ENCODE data around the gene POPDC2.

DNA sequence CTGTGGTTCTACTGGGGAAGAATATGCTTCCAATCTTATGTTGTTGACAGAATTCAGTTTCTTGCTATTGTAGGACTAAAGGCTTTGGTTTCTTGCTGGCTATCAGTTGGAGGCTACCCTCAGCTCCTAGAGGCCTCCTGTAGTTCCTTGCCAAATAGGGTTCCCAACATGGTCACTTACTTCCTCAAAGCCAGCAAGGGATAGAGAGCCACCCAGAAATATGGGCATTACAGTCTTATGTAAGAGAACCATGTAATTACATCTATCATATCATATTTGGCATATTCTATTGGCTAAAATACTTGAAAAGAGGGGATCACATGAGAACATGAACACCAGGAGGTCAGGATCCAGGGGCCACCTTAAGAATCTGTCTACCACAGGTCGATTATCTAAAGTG lies 23.0 kb upstream of the POPDC2 start:
- TF ChIP-seq, protein P1, sequence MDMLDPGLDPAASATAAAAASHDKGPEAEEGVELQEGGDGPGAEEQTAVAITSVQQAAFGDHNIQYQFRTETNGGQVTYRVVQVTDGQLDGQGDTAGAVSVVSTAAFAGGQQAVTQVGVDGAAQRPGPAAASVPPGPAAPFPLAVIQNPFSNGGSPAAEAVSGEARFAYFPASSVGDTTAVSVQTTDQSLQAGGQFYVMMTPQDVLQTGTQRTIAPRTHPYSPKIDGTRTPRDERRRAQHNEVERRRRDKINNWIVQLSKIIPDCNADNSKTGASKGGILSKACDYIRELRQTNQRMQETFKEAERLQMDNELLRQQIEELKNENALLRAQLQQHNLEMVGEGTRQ (IDR thresholded peaks at IDR 0.05; ENCODE audit: borderline replicate concordance, low read depth, low read length), result no peak
- TF ChIP-seq TAF1 (IDR thresholded peaks at IDR 0.05; ENCODE audit: borderline replicate concordance, low read depth, low read length), result no peak
- TF ChIP-seq JUND (IDR thresholded peaks at IDR 0.05), result no peak
- no peak for TF ChIP-seq RAD21 (IDR thresholded peaks at IDR 0.05; ENCODE audit: low read length)
- TF ChIP-seq TCF12 (IDR thresholded peaks at IDR 0.05), result no peak
- TF ChIP-seq, protein P2, sequence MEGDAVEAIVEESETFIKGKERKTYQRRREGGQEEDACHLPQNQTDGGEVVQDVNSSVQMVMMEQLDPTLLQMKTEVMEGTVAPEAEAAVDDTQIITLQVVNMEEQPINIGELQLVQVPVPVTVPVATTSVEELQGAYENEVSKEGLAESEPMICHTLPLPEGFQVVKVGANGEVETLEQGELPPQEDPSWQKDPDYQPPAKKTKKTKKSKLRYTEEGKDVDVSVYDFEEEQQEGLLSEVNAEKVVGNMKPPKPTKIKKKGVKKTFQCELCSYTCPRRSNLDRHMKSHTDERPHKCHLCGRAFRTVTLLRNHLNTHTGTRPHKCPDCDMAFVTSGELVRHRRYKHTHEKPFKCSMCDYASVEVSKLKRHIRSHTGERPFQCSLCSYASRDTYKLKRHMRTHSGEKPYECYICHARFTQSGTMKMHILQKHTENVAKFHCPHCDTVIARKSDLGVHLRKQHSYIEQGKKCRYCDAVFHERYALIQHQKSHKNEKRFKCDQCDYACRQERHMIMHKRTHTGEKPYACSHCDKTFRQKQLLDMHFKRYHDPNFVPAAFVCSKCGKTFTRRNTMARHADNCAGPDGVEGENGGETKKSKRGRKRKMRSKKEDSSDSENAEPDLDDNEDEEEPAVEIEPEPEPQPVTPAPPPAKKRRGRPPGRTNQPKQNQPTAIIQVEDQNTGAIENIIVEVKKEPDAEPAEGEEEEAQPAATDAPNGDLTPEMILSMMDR (IDR thresholded peaks at IDR 0.05), result no peak
- no peak for TF ChIP-seq FOXJ3 (CRISPR knock-in tag; IDR thresholded peaks at IDR 0.05)
- no peak for TF ChIP-seq SMC3 (IDR thresholded peaks at IDR 0.05; ENCODE audit: low read depth, low read length)
- TF ChIP-seq, protein P3, sequence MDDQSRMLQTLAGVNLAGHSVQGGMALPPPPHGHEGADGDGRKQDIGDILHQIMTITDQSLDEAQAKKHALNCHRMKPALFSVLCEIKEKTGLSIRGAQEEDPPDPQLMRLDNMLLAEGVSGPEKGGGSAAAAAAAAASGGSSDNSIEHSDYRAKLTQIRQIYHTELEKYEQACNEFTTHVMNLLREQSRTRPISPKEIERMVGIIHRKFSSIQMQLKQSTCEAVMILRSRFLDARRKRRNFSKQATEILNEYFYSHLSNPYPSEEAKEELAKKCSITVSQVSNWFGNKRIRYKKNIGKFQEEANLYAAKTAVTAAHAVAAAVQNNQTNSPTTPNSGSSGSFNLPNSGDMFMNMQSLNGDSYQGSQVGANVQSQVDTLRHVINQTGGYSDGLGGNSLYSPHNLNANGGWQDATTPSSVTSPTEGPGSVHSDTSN (IDR thresholded peaks at IDR 0.05), result no peak
- no peak for TF ChIP-seq POLR2AphosphoS5 (IDR thresholded peaks at IDR 0.05; ENCODE audit: low read depth, low read length)
- TF ChIP-seq EP300 (IDR thresholded peaks at IDR 0.05; ENCODE audit: borderline replicate concordance in 1 of 2, low read depth in 1 of 2, low read length in 1 of 2), result no peak
- TF ChIP-seq FOXM1 (IDR thresholded peaks at IDR 0.05; ENCODE audit: low read depth), result no peak
- TF ChIP-seq, protein P4, sequence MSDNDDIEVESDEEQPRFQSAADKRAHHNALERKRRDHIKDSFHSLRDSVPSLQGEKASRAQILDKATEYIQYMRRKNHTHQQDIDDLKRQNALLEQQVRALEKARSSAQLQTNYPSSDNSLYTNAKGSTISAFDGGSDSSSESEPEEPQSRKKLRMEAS (IDR thresholded peaks at IDR 0.05; ENCODE audit: low read depth), result no peak
- TF ChIP-seq, protein P5, sequence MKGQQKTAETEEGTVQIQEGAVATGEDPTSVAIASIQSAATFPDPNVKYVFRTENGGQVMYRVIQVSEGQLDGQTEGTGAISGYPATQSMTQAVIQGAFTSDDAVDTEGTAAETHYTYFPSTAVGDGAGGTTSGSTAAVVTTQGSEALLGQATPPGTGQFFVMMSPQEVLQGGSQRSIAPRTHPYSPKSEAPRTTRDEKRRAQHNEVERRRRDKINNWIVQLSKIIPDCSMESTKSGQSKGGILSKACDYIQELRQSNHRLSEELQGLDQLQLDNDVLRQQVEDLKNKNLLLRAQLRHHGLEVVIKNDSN (IDR thresholded peaks at IDR 0.05; ENCODE audit: borderline replicate concordance, low read depth), result no peak
